ENCODE measurements around the gene KPNA6.
"Not testable (repeated sequence)": the region's sequence is repeated elsewhere in the genome, so short reads cannot be mapped to it uniquely, and the experiment has no call there.

Gene KPNA6

GRCh38 chr1:32142446-32143301 lies 34.8 kb downstream of the KPNA6 start:
- intact Hi-C loops (cut with micrococcal nuclease) = no loop called here
- Mint-ChIP-seq H3K27ac (no peak overlapping the region), H3K4me1 (ENCODE audit: low read depth) (peaks cover 27% of the 10 kb centered on the region), H3K36me3 (ENCODE audit: low read depth) (peaks cover 17% of the 10 kb centered on the region), H3K27me3 (no peaks in the 10 kb centered on the region), H3K9me3 (no peaks in the 10 kb centered on the region), H3K4me3 (no peak overlapping the region)

DNA sequence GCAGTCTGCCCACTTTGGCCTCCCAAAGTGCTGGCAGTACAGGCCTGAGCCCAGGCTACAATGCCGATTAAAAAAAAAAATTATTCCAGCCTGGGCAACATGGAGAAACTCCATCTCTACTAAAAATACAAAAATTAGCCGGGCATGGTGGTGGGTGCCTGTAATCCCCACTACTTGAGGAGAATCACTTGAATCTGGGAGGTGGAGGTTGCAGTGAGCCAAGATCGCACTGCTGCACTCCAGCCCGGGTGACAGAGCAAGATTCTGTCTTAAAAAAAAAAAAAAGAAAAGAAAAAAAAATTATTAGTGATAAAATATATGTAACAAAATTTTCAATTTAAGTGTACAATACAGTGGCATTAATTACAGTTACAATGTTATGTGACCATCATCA lies 35.4 kb downstream of the KPNA6 start:
- peaks cover 21% of the 10 kb centered on the region for H3K4me1 Mint-ChIP-seq (ENCODE audit: low read depth)
- H3K4me3 Mint-ChIP-seq; H3K9me3 Mint-ChIP-seq; H3K27ac Mint-ChIP-seq; intact Hi-C loops (cut with micrococcal nuclease); H3K27me3 Mint-ChIP-seq: not testable (repeated sequence)
- peaks cover 17% of the 10 kb centered on the region for H3K36me3 Mint-ChIP-seq (ENCODE audit: low read depth)

DNA sequence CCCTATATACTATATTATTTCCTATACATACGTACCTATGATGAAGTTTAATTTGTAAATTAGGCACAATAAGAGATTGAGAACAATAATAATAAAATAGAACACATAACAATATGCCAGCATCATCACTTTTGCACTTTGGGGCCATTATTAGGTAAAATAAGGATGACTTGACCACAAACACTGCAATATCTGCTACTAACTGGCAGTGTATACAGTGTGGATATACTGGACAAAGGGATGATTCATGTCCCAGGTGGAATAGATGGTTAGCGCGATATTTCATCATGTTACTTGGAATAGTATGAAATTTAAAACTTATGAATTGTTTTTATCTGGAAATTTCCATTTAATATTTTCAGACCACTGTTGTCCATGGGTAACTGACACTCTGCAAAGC lies 36.2 kb downstream of the KPNA6 start:
- H3K4me3 Mint-ChIP-seq = no peak overlapping the region
- peaks cover 13% of the 10 kb centered on the region for H3K4me1 Mint-ChIP-seq (ENCODE audit: low read depth)
- no peaks in the 10 kb centered on the region for H3K9me3 Mint-ChIP-seq
- intact Hi-C loops (cut with micrococcal nuclease) = no loop called here
- no peaks in the 10 kb centered on the region for H3K27me3 Mint-ChIP-seq
- H3K27ac Mint-ChIP-seq = no peak overlapping the region
- peaks cover 22% of the 10 kb centered on the region for H3K36me3 Mint-ChIP-seq (ENCODE audit: low read depth)

GRCh38 chr1:32147799-32148198 lies 39.9 kb downstream of the KPNA6 start:
- Mint-ChIP-seq H3K4me1 (ENCODE audit: low read depth) (peaks cover 18% of the 10 kb centered on the region), H3K36me3 (ENCODE audit: low read depth) (peaks cover 26% of the 10 kb centered on the region)
- intact Hi-C loops (cut with micrococcal nuclease); H3K9me3 Mint-ChIP-seq; H3K27ac Mint-ChIP-seq; H3K4me3 Mint-ChIP-seq; H3K27me3 Mint-ChIP-seq: not testable (repeated sequence)

DNA sequence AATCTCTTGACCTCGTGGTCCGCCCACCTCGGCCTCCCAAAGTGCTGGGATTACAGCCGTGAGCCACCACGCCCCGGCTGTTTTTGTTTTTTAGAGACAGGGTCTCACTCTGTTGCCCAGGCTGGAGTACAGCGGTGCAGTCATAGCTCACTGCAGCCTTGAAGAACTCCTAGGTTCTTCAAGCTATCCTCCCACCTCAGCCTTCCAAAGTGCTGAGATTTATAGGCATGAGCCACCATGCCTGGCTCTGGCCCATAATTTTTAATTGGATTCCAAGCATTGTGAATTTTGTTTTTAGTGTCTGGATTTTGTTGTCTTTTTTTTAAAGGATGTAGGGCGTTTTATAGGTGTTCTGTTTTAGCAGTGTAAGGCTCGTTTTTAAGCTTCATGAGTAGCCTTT lies 43.0 kb downstream of the KPNA6 start:
- peaks cover 17% of the 10 kb centered on the region for H3K4me1 Mint-ChIP-seq (ENCODE audit: low read depth)
- intact Hi-C loops (cut with micrococcal nuclease) = no loop called here
- H3K4me3 Mint-ChIP-seq = no peak overlapping the region
- no peaks in the 10 kb centered on the region for H3K9me3 Mint-ChIP-seq
- no peaks in the 10 kb centered on the region for H3K27me3 Mint-ChIP-seq
- H3K27ac Mint-ChIP-seq = no peak overlapping the region
- peaks cover 43% of the 10 kb centered on the region for H3K36me3 Mint-ChIP-seq (ENCODE audit: low read depth)

GRCh38 chr1:32151319-32151787 lies 43.5 kb downstream of the KPNA6 start:
- peaks cover 48% of the 10 kb centered on the region for H3K36me3 Mint-ChIP-seq (ENCODE audit: low read depth)
- intact Hi-C loops (cut with micrococcal nuclease) = no loop called here
- peak overlapping the region; percentile 14 for H3K27ac Mint-ChIP-seq

DNA sequence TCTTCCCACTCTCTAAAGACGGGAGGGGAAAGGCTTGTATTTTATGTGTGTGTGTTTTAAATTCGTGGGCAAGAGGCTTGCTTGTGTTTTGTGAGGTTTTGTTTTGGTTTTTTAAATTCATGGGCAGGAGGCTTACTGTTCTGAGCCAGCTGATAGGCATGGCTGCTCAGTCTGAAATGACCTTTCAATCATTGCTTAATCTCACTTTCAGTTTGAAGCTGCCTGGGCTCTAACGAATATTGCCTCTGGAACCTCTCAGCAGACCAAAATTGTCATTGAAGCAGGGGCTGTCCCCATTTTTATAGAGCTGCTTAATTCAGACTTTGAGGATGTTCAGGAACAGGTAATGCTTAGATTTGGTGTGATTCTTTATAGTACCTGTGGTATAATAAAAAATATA lies 51.3 kb downstream of the KPNA6 start:
- Mint-ChIP-seq H3K4me1 (ENCODE audit: low read depth) (peaks cover 5% of the 10 kb centered on the region), H3K36me3 (ENCODE audit: low read depth) (peaks cover 99% of the 10 kb centered on the region), H3K27ac (no peak overlapping the region), H3K9me3 (no peaks in the 10 kb centered on the region), H3K4me3 (no peak overlapping the region), H3K27me3 (no peaks in the 10 kb centered on the region)
- intact Hi-C loops (cut with micrococcal nuclease) = no loop called here

More at GRCh38 chr1:32151319-32151787, 43.5 kb downstream of the KPNA6 start:
- Mint-ChIP-seq H3K4me1 (ENCODE audit: low read depth) (peaks cover 17% of the 10 kb centered on the region), H3K9me3 (no peaks in the 10 kb centered on the region), H3K4me3 (no peak overlapping the region), H3K27me3 (no peaks in the 10 kb centered on the region)

DNA sequence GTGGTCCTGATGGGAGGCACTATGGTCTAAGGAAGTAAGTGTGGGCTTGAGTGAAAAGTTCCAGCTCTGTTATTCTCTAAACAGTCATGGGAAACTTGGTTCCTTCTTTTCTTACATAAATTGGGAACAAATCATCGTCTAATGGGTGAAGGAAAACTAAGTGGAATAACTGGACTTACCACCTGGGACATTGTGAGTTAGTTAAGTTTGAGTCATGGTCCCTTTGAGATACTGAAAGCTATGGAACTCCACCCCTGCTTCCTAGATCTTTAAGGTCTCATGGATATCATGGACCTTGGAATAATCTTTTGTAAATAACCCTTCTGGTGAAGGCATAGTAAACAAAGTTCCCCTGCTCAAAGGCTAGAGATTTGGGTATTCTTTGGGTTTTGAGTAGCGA lies 55.5 kb downstream of the KPNA6 start:
- Mint-ChIP-seq H3K36me3 (ENCODE audit: low read depth) (peaks cover 99% of the 10 kb centered on the region), H3K27me3 (no peaks in the 10 kb centered on the region)

DNA sequence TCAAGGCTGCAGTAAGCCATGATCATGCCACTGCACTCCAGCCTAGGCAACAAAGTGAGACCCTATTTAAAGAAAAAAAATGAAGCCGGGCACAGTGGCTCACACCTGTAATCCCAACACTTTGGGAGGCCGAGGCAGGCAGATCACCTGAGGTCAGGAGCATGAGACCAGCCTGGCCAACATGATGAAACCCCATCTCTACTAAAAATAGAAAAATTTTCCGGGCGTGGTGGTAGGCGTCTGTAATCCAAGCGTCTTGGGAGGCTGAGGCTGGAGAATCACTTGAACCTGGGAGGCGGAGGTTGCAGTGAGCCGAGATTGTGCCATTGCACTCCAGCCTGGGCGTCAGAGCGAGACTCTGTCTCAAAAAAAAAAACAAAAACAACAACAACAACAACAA lies 57.8 kb downstream of the KPNA6 start:
- H3K4me3 Mint-ChIP-seq; H3K4me1 Mint-ChIP-seq (ENCODE audit: low read depth); H3K27ac Mint-ChIP-seq; H3K27me3 Mint-ChIP-seq; H3K9me3 Mint-ChIP-seq; intact Hi-C loops (cut with micrococcal nuclease): not testable (repeated sequence)
- H3K36me3 Mint-ChIP-seq (ENCODE audit: low read depth) = peaks cover 97% of the 10 kb centered on the region

More for the DNA sequence above, 55.5 kb downstream of the KPNA6 start:
- Mint-ChIP-seq H3K4me1 (ENCODE audit: low read depth) (no peaks in the 10 kb centered on the region), H3K9me3 (no peaks in the 10 kb centered on the region), H3K27ac (no peak overlapping the region), H3K4me3 (no peak overlapping the region)
- intact Hi-C loops (cut with micrococcal nuclease) = no loop called here

DNA sequence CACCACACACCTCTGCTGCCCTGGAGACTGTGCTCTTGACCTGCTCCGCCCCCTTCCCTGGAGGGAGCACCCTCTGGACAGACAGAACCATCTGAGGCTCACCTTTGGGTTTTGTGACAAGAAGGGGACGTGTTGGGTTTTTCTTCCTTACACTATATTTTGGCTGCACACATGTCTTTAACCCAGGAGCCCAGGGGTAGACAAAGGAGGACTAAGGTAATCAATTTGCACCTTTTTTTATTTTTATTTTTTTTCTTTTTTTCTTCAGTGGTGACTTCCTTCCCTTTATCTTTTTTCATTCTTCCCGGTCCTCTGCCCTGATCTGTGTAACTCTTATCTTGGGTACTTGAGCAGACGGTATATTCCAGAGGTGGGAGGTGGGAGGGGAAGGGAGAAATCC lies 63.1 kb downstream of the KPNA6 start:
- no peaks in the 10 kb centered on the region for H3K4me1 Mint-ChIP-seq (ENCODE audit: low read depth)
- H3K27me3 Mint-ChIP-seq = no peaks in the 10 kb centered on the region
- H3K4me3 Mint-ChIP-seq = no peak overlapping the region
- no peak overlapping the region for H3K27ac Mint-ChIP-seq
- no peaks in the 10 kb centered on the region for H3K9me3 Mint-ChIP-seq
- intact Hi-C loops (cut with micrococcal nuclease) = no loop called here
- H3K36me3 Mint-ChIP-seq (ENCODE audit: low read depth) = peaks cover 89% of the 10 kb centered on the region

- H3K4me1 Mint-ChIP-seq (ENCODE audit: low read depth) = no peaks in the 10 kb centered on the region
- no peaks in the 10 kb centered on the region for H3K9me3 Mint-ChIP-seq
- H3K27ac Mint-ChIP-seq = no peak overlapping the region
- no peak overlapping the region for H3K4me3 Mint-ChIP-seq
- H3K36me3 Mint-ChIP-seq (ENCODE audit: low read depth) = peaks cover 71% of the 10 kb centered on the region
- H3K27me3 Mint-ChIP-seq = no peaks in the 10 kb centered on the region
- intact Hi-C loops (cut with micrococcal nuclease) = no loop called here
These were observed 64.9 kb downstream of the KPNA6 start for GRCh38 chr1:32172621-32173245.

- Mint-ChIP-seq H3K27ac (peak overlapping the region; percentile 99), H3K4me3 (peak overlapping the region; percentile 90), H3K4me1 (ENCODE audit: low read depth) (peaks cover 37% of the 10 kb centered on the region), H3K36me3 (ENCODE audit: low read depth) (peaks cover 58% of the 10 kb centered on the region), H3K9me3 (no peaks in the 10 kb centered on the region), H3K27me3 (no peaks in the 10 kb centered on the region)
- intact Hi-C loops (cut with micrococcal nuclease) = loop anchor here (2.0 kb wide), 1 partner anchor 70 kb away; the partner anchor contains the start of gene KPNA6
These were observed 70.7 kb downstream of the KPNA6 start for GRCh38 chr1:32178380-32179192.

DNA sequence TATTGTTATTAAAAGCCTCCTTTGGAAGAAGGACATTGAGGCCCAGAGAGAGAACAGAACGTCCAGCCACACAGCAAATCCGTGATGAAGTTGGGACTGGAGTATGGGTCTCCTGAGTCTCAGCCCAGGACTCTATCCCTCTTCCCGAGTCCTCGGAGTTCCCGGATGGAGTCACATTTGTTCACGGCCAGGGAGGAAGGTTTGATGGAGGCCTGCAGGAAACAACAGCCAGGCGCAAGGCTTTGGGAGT lies 71.3 kb downstream of the KPNA6 start:
- no peaks in the 10 kb centered on the region for H3K9me3 Mint-ChIP-seq
- intact Hi-C loops (cut with micrococcal nuclease) = loop anchor here (2.0 kb wide), 1 partner anchor 70 kb away; the partner anchor contains the start of gene KPNA6
- H3K36me3 Mint-ChIP-seq (ENCODE audit: low read depth) = peaks cover 58% of the 10 kb centered on the region
- H3K4me3 Mint-ChIP-seq = peak overlapping the region; percentile 90
- H3K27ac Mint-ChIP-seq = peak overlapping the region; percentile 99
- no peaks in the 10 kb centered on the region for H3K27me3 Mint-ChIP-seq
- peaks cover 42% of the 10 kb centered on the region for H3K4me1 Mint-ChIP-seq (ENCODE audit: low read depth)

Data from dendritic cell treated with granulocyte-macrophage colony-stimulating factor and Interleukin-4, amounts not matched to agents 40 ng/mL and 50 ng/mL, for 4 days (primary cell).